ENCODE data around the gene RIN3.
A peak's percentile ranks its signal among the peaks of the same experiment; 100 is the strongest.

Gene RIN3

DNA sequence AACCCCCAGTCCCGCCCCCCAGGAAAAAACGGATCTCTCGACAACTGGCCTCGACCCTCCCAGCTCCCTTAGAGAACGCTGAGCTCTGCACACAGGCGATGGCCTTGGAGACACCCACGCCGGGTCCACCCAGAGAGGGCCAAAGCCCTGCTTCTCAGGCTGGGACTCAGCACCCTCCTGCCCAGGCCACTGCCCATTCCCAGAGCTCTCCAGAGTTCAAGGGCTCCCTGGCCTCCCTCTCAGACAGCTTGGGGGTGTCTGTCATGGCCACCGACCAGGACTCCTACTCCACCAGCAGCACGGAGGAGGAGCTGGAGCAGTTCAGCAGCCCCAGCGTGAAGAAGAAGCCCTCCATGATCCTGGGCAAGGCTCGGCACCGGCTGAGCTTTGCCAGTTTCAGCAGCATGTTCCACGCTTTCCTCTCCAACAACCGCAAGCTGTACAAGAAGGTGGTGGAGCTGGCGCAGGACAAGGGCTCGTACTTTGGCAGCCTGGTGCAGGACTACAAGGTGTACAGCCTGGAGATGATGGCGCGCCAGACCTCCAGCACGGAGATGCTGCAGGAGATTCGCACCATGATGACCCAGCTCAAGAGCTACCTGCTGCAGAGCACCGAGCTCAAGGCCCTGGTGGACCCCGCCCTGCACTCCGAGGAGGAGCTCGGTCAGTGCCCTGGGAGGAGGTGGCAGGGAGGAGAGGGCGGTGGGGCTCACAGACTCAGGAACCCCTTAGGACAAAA, 139.0 kb downstream of the RIN3 start:
- peak overlapping the region; percentile 49 for H3K4me3 ChIP-seq (ENCODE audit: low read depth, low read length)
- no peak for DNase-seq (ENCODE audit: low read depth)
- TF ChIP-seq, protein P1, sequence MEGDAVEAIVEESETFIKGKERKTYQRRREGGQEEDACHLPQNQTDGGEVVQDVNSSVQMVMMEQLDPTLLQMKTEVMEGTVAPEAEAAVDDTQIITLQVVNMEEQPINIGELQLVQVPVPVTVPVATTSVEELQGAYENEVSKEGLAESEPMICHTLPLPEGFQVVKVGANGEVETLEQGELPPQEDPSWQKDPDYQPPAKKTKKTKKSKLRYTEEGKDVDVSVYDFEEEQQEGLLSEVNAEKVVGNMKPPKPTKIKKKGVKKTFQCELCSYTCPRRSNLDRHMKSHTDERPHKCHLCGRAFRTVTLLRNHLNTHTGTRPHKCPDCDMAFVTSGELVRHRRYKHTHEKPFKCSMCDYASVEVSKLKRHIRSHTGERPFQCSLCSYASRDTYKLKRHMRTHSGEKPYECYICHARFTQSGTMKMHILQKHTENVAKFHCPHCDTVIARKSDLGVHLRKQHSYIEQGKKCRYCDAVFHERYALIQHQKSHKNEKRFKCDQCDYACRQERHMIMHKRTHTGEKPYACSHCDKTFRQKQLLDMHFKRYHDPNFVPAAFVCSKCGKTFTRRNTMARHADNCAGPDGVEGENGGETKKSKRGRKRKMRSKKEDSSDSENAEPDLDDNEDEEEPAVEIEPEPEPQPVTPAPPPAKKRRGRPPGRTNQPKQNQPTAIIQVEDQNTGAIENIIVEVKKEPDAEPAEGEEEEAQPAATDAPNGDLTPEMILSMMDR (IDR thresholded peaks at IDR 0.05; ENCODE audit: low read depth, low read length) = no peak
- TF ChIP-seq MYC (IDR thresholded peaks at IDR 0.05; ENCODE audit: low read depth, low read length) = no peak
- TF ChIP-seq, protein P2, sequence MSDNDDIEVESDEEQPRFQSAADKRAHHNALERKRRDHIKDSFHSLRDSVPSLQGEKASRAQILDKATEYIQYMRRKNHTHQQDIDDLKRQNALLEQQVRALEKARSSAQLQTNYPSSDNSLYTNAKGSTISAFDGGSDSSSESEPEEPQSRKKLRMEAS (IDR thresholded peaks at IDR 0.05; ENCODE audit: low read depth, low read length) = no peak
- no peak for TF ChIP-seq POLR2A (IDR thresholded peaks at IDR 0.05; ENCODE audit: extremely low read depth, insufficient read length)

DNA sequence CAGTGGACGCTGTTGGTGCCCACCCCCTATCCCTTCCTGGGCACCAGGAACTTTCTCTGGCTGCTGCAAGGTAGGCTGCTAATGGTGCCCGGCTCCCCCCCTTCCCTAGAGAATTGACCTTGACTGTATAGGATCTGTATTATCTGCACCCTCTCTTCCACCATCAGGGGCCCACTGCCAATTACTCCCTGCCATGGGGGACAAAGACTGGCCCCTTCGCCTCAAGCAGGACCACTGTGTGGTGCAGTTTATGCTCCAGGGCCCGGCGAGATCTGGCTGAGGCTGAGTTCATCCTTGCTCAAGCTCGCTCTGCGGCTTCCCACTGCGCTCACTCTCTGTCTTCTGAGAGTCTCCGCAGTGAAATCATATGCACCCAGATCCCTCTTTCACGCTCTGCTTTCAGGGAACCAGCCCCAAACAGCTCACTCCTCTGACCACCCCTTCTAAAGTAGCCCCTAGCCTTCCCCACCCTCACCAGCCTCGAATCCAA, 139.6 kb downstream of the RIN3 start:
- peak overlapping the region; percentile 6 for H3K4me3 ChIP-seq (ENCODE audit: low read depth, low read length)
- DNase-seq (ENCODE audit: low read depth) = no peak
- TF ChIP-seq MYC (IDR thresholded peaks at IDR 0.05; ENCODE audit: low read depth, low read length) (no peak), POLR2A (IDR thresholded peaks at IDR 0.05; ENCODE audit: extremely low read depth, insufficient read length) (no peak)
- TF ChIP-seq, protein P2 (IDR thresholded peaks at IDR 0.05; ENCODE audit: low read depth, low read length) = no peak
- TF ChIP-seq, protein P1 (IDR thresholded peaks at IDR 0.05; ENCODE audit: low read depth, low read length) = no peak

DNA sequence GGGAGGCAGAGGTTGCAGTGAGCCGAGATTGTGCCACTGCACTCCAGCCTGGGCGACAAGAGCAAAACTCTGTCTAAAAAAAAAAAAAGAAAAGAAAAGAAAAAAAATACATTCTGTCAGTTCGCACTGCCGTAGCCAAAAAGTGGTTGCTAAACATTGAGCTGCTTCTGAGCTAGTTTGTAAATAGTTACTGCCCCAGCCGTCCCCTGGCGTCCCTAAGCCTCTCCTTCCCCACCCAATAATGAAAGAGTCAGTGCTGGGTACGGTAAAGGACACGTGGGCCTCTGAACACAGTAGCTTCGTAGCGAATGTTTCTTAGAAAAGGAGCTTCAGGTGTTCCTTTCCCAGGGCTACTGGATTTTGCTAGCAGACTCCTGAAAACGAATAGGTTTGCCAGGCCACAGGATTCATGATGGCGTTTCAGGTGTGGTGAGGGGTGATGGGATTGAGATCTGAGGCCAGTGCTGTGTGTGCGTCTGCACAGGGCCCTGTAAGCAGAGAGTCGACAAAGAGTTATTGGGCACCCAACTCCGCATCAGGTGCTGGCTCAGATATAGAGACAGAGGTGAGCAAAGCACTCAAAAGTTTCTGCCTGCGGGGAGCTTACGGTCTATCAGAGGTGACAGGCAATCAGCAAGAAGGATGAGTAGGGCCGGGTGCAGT, 140.8 kb downstream of the RIN3 start:
- no peak overlapping the region for H3K4me3 ChIP-seq (ENCODE audit: low read depth, low read length)
- no peak for DNase-seq (ENCODE audit: low read depth)
- TF ChIP-seq POLR2A (IDR thresholded peaks at IDR 0.05; ENCODE audit: extremely low read depth, insufficient read length) (no peak), MYC (IDR thresholded peaks at IDR 0.05; ENCODE audit: low read depth, low read length) (no peak)
- TF ChIP-seq, protein P2 (IDR thresholded peaks at IDR 0.05; ENCODE audit: low read depth, low read length) = no peak
- TF ChIP-seq, protein P1 (IDR thresholded peaks at IDR 0.05; ENCODE audit: low read depth, low read length) = no peak

DNA sequence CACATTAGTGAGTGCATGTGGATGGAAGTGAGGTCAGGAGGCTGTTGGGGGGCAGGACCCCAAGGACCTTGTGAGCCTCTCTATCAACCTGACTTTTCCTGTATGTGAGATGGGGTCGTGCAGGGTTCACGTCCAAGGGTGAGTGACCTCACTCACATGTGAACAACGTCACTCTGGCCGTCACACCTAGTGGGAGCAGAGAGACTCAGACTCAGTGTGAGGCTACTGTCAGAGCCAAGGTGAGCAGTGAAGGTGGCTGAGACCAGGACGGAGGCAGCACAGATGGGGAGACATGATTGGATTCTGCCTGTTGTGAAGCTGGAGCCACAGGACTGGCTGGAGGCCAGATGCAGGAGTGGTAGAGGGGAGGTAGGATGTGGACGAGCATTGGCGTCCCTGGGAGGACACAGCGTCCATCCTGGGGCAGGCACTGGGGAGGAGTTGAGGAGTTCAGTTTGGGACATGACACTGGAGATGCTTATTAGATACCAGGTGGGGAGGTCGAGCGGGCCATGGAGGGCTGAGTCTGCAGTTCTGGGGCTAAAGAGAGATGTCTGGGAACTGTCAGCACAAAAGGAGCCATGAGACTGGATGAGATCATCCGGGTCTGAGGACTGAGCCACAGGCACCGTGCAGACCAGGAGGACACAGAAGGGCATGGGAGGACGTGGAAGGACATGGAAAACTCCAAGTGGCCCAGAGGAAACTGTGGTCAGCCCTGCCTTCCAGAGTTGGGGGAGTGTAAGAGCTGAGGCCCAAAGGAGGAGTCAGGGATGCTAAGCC, 142.0 kb downstream of the RIN3 start:
- H3K4me3 ChIP-seq (ENCODE audit: low read depth, low read length) = no peak overlapping the region
- TF ChIP-seq POLR2A (IDR thresholded peaks at IDR 0.05; ENCODE audit: extremely low read depth, insufficient read length) (no peak), MYC (IDR thresholded peaks at IDR 0.05; ENCODE audit: low read depth, low read length) (no peak)
- TF ChIP-seq, protein P2 (IDR thresholded peaks at IDR 0.05; ENCODE audit: low read depth, low read length) = no peak
- TF ChIP-seq, protein P1 (IDR thresholded peaks at IDR 0.05; ENCODE audit: low read depth, low read length) = no peak
- DNase-seq (ENCODE audit: low read depth) = no peak

DNA sequence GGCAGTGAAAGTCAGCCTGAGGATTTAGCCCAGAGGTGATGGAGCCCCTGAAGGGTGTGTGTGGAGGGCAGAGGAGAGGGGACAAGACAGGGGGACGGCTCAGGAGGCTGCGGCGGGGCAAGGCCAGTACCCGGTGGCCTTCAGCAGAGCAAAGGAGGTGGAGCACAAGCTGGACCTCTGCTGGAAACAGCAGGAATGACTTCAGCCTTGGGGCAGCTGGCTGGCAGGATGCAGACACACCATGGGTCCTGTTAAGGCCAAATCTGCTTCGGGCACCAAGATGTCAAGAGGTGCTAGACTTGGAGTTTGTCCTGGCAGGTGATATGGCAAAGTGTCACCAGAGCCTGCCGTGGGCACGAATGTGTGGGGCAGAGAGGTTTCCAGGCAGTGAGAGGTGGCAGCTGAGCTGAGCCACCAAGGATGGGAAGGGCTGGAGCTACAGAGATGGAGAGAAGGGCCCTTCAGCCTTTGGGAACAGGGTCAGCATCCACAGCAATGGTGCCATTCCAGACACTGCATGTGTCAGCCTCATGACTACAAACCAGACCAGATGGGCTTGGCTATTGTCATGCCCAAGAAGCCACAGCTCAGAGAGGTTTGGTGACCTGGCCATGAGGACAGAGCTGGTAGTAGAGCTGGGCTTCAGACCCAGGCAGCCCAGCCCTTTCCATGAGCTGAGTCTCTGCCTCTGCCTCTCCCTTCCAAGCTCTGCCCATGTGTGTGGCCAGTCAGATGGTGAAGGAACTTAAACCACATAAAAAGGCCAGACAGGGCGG, 142.9 kb downstream of the RIN3 start:
- no peak overlapping the region for H3K4me3 ChIP-seq (ENCODE audit: low read depth, low read length)
- TF ChIP-seq, protein P1 (IDR thresholded peaks at IDR 0.05; ENCODE audit: low read depth, low read length) = no peak
- no peak for TF ChIP-seq MYC (IDR thresholded peaks at IDR 0.05; ENCODE audit: low read depth, low read length)
- TF ChIP-seq POLR2A (IDR thresholded peaks at IDR 0.05; ENCODE audit: extremely low read depth, insufficient read length) = no peak
- TF ChIP-seq, protein P2 (IDR thresholded peaks at IDR 0.05; ENCODE audit: low read depth, low read length) = no peak
- no peak for DNase-seq (ENCODE audit: low read depth)

Data from NB4 (cell line).